Measurements from ENCODE around the gene OTUD3. TPM values are rescaled to one million over a fixed set of nuclear protein-coding genes. Genes with fewer than 3 reads are reported as not detected.
A peak's percentile ranks its signal among the peaks of the same experiment; 100 is the strongest.

The OTUD3 gene
- total and polyA plus RNA-seq, 2 of the 4 experiments (the other 2 are of a cell fraction): 2.9 to 3.1 TPM

GRCh38 chr1:19923953-19924346 is 41.8 kb downstream of the OTUD3 start:
- Histone ChIP-seq H4K8ac (ENCODE audit: low read depth in 2 of 2, low read length in 2 of 2) (no peak overlapping the region), H3K4me2 (ENCODE audit: low read depth, low read length) (no peak overlapping the region), H3K9me3 (ENCODE audit: control insufficient read depth, insufficient read depth, low read length) (no peaks in the 10 kb centered on the region), H2AFZ (replicated peaks; ENCODE audit: low read length, poor library complexity) (peak overlapping the region; percentile 26), H3K4me1 (ENCODE audit: control insufficient read depth, insufficient read depth, low read length) (no peaks in the 10 kb centered on the region), H3K23ac (ENCODE audit: low read depth, low read length) (no peak overlapping the region), H2BK120ac (ENCODE audit: low read depth, low read length) (no peak overlapping the region), H3K27ac (ENCODE audit: insufficient read depth, low read length) (no peak overlapping the region), H2BK20ac (ENCODE audit: low read depth, low read length) (no peak overlapping the region), H3K9ac (ENCODE audit: low read depth, low read length) (no peak overlapping the region), H2BK5ac (ENCODE audit: low read depth, low read length, poor library complexity, severe bottlenecking) (no peak overlapping the region), H3K4ac (ENCODE audit: low read depth, low read length) (no peak overlapping the region), H3K27me3 (ENCODE audit: control insufficient read depth, insufficient read depth, low read length) (peaks cover 12% of the 10 kb centered on the region), H3K14ac (replicated peaks; ENCODE audit: low read depth, low read length) (no peak overlapping the region), H3K9me1 (ENCODE audit: insufficient read depth, low read length) (no peaks in the 10 kb centered on the region), H3K79me1 (ENCODE audit: low read depth in 1 of 2, low read length in 2 of 2) (no peaks in the 10 kb centered on the region), H4K91ac (ENCODE audit: insufficient read depth, low read depth, low read length) (no peak overlapping the region), H3K36me3 (ENCODE audit: control insufficient read depth, insufficient read depth, low read length) (no peaks in the 10 kb centered on the region), H2AK9ac (replicated peaks; ENCODE audit: low read depth, low read length, poor library complexity) (no peak overlapping the region), H3K4me3 (ENCODE audit: insufficient read depth, low read depth, low read length) (no peak overlapping the region), H3K56ac (ENCODE audit: extremely low read depth, insufficient read depth, low read length) (no peak overlapping the region), H4K5ac (ENCODE audit: low read depth, low read length) (no peak overlapping the region), H3K18ac (ENCODE audit: low read depth, low read length) (no peak overlapping the region), H4K20me1 (ENCODE audit: insufficient read depth, low read length) (no peaks in the 10 kb centered on the region), H2BK15ac (ENCODE audit: low read depth, low read length) (no peak overlapping the region), H2AK5ac (ENCODE audit: low read depth, low read length) (no peak overlapping the region)
- in situ Hi-C loops (cut with MboI; ENCODE audit: low sequenced_read_pairs): no loop called here
- ATAC-seq (ENCODE audit: low read depth): no peak
- dilution Hi-C loops (cut with HindIII; ENCODE audit: low sequenced_read_pairs, unreplicated experiment): no loop called here
- DNase-seq: no peak
- ChIA-PET CTCF (no interaction called here), POLR2A (ENCODE audit: unreplicated experiment) (no interaction called here)
- intact Hi-C loops (cut with micrococcal nuclease): loop anchor here (2.0 kb wide), 1 partner anchor 179 kb away; no protein-coding TSS in a partner anchor
- WGBS, 2 experiments (ENCODE audit: extremely low coverage in 2 of 2, insufficient read length in 1 of 2): 48% methylated on average over 3 of the region's 13 CpGs; no CpG with 5 or more reads in 1 of the 2 experiments
- TF ChIP-seq MAFK (IDR thresholded peaks at IDR 0.05; ENCODE audit: low read depth, low read length) (no peak), CHD1 (IDR thresholded peaks at IDR 0.05; ENCODE audit: low read depth, low read length) (no peak), CEBPB (IDR thresholded peaks at IDR 0.05; ENCODE audit: low read depth, low read length) (no peak), NFE2L2 (IDR thresholded peaks at IDR 0.05; ENCODE audit: low read depth, low read length) (no peak), RCOR1 (IDR thresholded peaks at IDR 0.05; ENCODE audit: insufficient replicate concordance, low read length) (no peak), RAD21 (IDR thresholded peaks at IDR 0.05; ENCODE audit: low read length) (no peak), SMC3 (IDR thresholded peaks at IDR 0.05; ENCODE audit: low read depth, low read length) (no peak), BHLHE40 (IDR thresholded peaks at IDR 0.05; ENCODE audit: low read depth, low read length) (no peak), MAZ (IDR thresholded peaks at IDR 0.05; ENCODE audit: borderline replicate concordance, low read depth, low read length) (no peak), FOS (IDR thresholded peaks at IDR 0.05; ENCODE audit: low read depth, low read length) (no peak), RFX5 (IDR thresholded peaks at IDR 0.05; ENCODE audit: low read depth, low read length) (no peak), MXI1 (IDR thresholded peaks at IDR 0.05; ENCODE audit: borderline replicate concordance, low read depth, low read length) (no peak), USF2 (IDR thresholded peaks at IDR 0.05; ENCODE audit: low read depth, low read length) (no peak), ELK1 (IDR thresholded peaks at IDR 0.05; ENCODE audit: borderline replicate concordance, low read depth, low read length) (no peak)
- TF ChIP-seq, protein P1, sequence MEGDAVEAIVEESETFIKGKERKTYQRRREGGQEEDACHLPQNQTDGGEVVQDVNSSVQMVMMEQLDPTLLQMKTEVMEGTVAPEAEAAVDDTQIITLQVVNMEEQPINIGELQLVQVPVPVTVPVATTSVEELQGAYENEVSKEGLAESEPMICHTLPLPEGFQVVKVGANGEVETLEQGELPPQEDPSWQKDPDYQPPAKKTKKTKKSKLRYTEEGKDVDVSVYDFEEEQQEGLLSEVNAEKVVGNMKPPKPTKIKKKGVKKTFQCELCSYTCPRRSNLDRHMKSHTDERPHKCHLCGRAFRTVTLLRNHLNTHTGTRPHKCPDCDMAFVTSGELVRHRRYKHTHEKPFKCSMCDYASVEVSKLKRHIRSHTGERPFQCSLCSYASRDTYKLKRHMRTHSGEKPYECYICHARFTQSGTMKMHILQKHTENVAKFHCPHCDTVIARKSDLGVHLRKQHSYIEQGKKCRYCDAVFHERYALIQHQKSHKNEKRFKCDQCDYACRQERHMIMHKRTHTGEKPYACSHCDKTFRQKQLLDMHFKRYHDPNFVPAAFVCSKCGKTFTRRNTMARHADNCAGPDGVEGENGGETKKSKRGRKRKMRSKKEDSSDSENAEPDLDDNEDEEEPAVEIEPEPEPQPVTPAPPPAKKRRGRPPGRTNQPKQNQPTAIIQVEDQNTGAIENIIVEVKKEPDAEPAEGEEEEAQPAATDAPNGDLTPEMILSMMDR (conservative IDR thresholded peaks at IDR 0.05; ENCODE audit: low read depth, low read length): no peak
- no TSS peak for BruUV-seq (replicated peaks)

Data from IMR-90 (cell line).